Erythroblast (primary cell): Measurements from ENCODE around the gene POP4.

Experiments
- GATA1 ChIP-seq: IDR thresholded peaks from 2 replicates; pipeline ENCODE4 v1.6.1; 2011; ENCODE audit warnings: low read depth, mild to moderate bottlenecking, control low read depth, low read length, moderate library complexity
- POLR2A ChIP-seq: IDR thresholded peaks from 2 replicates; pipeline ENCODE4 v1.6.1; 2011; ENCODE audit warnings: mild to moderate bottlenecking, low read length

DNA sequence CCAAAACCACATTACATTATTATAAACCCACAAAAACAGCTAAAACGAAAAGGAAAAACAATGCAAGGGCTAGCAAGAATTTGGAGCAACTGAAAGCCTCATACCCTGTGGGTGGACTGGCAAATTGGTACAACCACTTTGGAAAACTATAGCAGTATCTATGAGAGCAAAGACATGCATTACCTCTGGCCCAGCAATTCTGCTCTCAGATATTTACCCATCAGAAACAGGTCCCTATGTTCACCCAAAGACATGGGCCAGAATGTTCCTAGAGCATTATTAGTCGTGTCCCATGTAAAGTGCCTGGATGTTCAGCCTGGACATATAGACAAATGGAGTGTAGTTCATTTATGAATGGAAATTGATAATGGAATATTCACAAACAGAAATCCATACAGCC lies 27.9 kb downstream of the POP4 start:
- TF ChIP-seq POLR2A (no peak), GATA1 (no peak)
